ENCODE results near the gene CNOT6. TPM values are rescaled to one million over a fixed set of nuclear protein-coding genes. Genes with fewer than 3 reads are reported as not detected.

CNOT6 gene
- total RNA-seq, 1 experiment from 2014 or later = 60.9 TPM

GRCh38 chr5:180467028-180467975 lies 26.9 kb upstream of the CNOT6 start:
- BruUV-seq (replicated peaks) = no TSS peak
- Histone ChIP-seq H3K4me1 (ENCODE audit: insufficient read depth, low read length, poor library complexity, severe bottlenecking) (no peaks in the 10 kb centered on the region), H3K27ac (ENCODE audit: low read depth, low read length, poor library complexity, severe bottlenecking) (no peak overlapping the region), H3K27me3 (replicated peaks; ENCODE audit: insufficient read depth, low read depth, low read length, poor library complexity) (no peaks in the 10 kb centered on the region), H3K4me3 (ENCODE audit: low read depth, low read length, poor library complexity, severe bottlenecking) (no peak overlapping the region), H3K9me3 (ENCODE audit: low read depth, low read length, poor library complexity, severe bottlenecking) (no peaks in the 10 kb centered on the region), H3K36me3 (ENCODE audit: insufficient read depth, low read length, poor library complexity, severe bottlenecking) (no peaks in the 10 kb centered on the region)
- no peak for DNase-seq (ENCODE audit: low spot score)
- TF ChIP-seq EZH2 (IDR thresholded peaks at IDR 0.05; ENCODE audit: borderline replicate concordance, low read depth, low read length, poor library complexity, severe bottlenecking) (no peak), CTCF (conservative IDR thresholded peaks at IDR 0.05; ENCODE audit: low read depth, low read length) (no peak)
- intact Hi-C loops (cut with micrococcal nuclease; ENCODE audit: unreplicated experiment) = no loop called here
- POLR2A ChIA-PET (ENCODE audit: low non-redundant PET) = no interaction called here
- CTCF ChIA-PET = no interaction called here

GRCh38 chr5:180467989-180468731 lies 26.0 kb upstream of the CNOT6 start:
- BruUV-seq (replicated peaks) = no TSS peak
- Histone ChIP-seq H3K27ac (ENCODE audit: low read depth, low read length, poor library complexity, severe bottlenecking) (no peak overlapping the region), H3K4me3 (ENCODE audit: low read depth, low read length, poor library complexity, severe bottlenecking) (no peak overlapping the region), H3K9me3 (ENCODE audit: low read depth, low read length, poor library complexity, severe bottlenecking) (no peaks in the 10 kb centered on the region), H3K27me3 (replicated peaks; ENCODE audit: insufficient read depth, low read depth, low read length, poor library complexity) (no peaks in the 10 kb centered on the region), H3K4me1 (ENCODE audit: insufficient read depth, low read length, poor library complexity, severe bottlenecking) (no peaks in the 10 kb centered on the region), H3K36me3 (ENCODE audit: insufficient read depth, low read length, poor library complexity, severe bottlenecking) (no peaks in the 10 kb centered on the region)
- DNase-seq (ENCODE audit: low spot score) = no peak
- intact Hi-C loops (cut with micrococcal nuclease; ENCODE audit: unreplicated experiment) = no loop called here
- CTCF ChIA-PET = no interaction called here
- POLR2A ChIA-PET (ENCODE audit: low non-redundant PET) = no interaction called here
- TF ChIP-seq EZH2 (IDR thresholded peaks at IDR 0.05; ENCODE audit: borderline replicate concordance, low read depth, low read length, poor library complexity, severe bottlenecking) (no peak), CTCF (conservative IDR thresholded peaks at IDR 0.05; ENCODE audit: low read depth, low read length) (no peak)

DNA sequence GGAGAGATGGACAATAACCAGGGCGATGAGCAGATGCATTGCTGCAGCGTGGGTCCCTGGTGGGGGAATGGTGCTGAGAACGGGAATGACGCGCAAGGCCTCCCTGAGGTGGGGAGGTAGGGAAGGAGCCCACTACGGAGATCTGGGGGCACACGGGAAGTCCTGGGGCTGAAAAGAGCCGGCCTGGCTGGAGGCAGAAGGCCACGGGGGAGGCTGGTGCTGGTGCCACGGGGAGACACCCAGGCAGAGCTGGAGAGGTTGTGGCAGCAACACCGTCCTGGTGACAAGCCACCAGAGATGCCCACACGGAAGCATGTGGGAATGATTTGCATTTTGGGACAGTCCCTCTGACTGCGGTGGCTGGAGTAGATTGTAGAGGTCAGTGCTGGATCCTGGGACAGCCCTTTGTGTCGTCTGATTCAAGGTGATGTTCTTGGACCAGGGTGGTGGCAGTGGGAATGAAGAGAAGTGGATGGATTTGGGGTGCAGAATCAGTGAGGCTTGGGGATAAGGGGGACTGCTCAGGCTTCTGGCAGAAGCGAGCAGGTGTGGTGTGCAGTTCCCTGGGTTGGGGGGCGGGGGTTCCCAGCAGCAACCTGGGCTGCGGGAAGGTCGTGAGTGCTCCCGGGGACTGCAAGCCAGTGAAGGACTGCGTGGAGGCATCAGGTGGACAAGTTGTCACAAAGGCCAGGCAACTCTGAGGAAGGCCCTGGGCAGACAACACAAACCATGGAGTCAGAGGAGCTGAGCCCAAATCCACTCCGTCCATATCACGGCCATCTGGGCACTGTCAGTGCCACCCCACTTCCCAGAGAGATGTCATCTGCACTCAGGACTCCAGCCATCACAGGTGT lies 25.2 kb upstream of the CNOT6 start:
- intact Hi-C loops (cut with micrococcal nuclease; ENCODE audit: unreplicated experiment) = no loop called here
- ChIA-PET CTCF (no interaction called here), POLR2A (ENCODE audit: low non-redundant PET) (no interaction called here)
- Histone ChIP-seq H3K27ac (ENCODE audit: low read depth, low read length, poor library complexity, severe bottlenecking) (no peak overlapping the region), H3K4me1 (ENCODE audit: insufficient read depth, low read length, poor library complexity, severe bottlenecking) (no peaks in the 10 kb centered on the region), H3K27me3 (replicated peaks; ENCODE audit: insufficient read depth, low read depth, low read length, poor library complexity) (no peaks in the 10 kb centered on the region), H3K9me3 (ENCODE audit: low read depth, low read length, poor library complexity, severe bottlenecking) (no peaks in the 10 kb centered on the region), H3K4me3 (ENCODE audit: low read depth, low read length, poor library complexity, severe bottlenecking) (no peak overlapping the region), H3K36me3 (ENCODE audit: insufficient read depth, low read length, poor library complexity, severe bottlenecking) (no peaks in the 10 kb centered on the region)
- no peak for DNase-seq (ENCODE audit: low spot score)
- no TSS peak for BruUV-seq (replicated peaks)
- no peak for TF ChIP-seq CTCF (conservative IDR thresholded peaks at IDR 0.05; ENCODE audit: low read depth, low read length)
- TF ChIP-seq EZH2 (IDR thresholded peaks at IDR 0.05; ENCODE audit: borderline replicate concordance, low read depth, low read length, poor library complexity, severe bottlenecking) = no peak
